ENCODE data around the gene RPS8.

Gene RPS8

DNA sequence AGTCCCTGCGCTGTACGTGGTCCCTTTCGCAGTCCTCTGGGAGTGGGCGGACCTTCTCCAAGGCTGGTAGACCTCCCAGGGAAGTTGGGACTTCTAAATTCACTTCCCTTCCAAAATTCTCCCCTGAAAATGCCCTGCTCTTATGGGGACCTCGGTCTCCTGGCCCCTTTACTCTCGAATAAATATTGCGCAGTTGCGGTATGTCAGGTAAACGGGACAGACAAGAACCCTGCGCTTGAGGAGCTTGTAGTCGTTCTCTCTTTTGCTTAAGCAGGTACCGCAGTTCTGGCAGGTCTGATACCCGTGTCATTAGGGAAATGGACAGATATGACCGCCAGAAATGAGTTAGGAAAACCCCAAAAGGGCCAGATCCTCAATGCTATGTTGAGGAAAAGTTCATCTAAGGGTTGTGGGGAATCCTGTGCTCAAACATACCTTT, 35.1 kb upstream of the RPS8 start:
- H3K4me1 ChIP-seq (ENCODE audit: low read length), result peaks cover 6% of the 10 kb centered on the region; the same call in 1 of the 2 replicates
- no peak for TF ChIP-seq EZH2phosphoT487 (IDR thresholded peaks at IDR 0.05; ENCODE audit: low read length)
- TF ChIP-seq, protein P1, sequence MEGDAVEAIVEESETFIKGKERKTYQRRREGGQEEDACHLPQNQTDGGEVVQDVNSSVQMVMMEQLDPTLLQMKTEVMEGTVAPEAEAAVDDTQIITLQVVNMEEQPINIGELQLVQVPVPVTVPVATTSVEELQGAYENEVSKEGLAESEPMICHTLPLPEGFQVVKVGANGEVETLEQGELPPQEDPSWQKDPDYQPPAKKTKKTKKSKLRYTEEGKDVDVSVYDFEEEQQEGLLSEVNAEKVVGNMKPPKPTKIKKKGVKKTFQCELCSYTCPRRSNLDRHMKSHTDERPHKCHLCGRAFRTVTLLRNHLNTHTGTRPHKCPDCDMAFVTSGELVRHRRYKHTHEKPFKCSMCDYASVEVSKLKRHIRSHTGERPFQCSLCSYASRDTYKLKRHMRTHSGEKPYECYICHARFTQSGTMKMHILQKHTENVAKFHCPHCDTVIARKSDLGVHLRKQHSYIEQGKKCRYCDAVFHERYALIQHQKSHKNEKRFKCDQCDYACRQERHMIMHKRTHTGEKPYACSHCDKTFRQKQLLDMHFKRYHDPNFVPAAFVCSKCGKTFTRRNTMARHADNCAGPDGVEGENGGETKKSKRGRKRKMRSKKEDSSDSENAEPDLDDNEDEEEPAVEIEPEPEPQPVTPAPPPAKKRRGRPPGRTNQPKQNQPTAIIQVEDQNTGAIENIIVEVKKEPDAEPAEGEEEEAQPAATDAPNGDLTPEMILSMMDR (IDR thresholded peaks at IDR 0.05; ENCODE audit: low read length), result no peak
- TF ChIP-seq EZH2 (optimal IDR thresholded peaks at IDR 0.05; ENCODE audit: low read depth, low read length), result no peak
- H3K79me2 ChIP-seq (ENCODE audit: low read length), result peaks cover 46% of the 10 kb centered on the region

DNA sequence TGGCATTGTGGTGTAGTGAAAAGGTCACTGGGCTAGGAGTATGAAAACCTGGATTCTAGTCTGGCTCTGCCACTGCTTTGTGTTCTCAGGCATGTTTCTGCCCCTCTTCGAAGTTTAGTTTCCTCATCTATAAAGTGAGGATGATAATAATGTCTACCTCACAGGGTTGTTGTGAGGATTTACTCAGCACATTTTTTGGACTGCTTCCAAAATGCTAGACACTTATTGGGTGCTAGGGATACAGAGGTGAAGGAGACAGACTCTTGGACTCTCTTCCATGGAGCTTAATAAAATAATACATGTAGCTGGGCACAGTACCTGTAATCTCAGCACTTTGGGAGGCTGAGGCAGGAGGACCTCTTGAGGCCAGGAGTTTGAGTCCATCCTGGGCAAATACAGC, 32.1 kb upstream of the RPS8 start:
- Histone ChIP-seq H3K79me2 (ENCODE audit: low read length) (peaks cover 67% of the 10 kb centered on the region), H3K9me2 (replicated peaks; ENCODE audit: insufficient read depth, low read length) (no peaks in the 10 kb centered on the region), H3K4me3 (ENCODE audit: low read length) (no peak overlapping the region), H3F3A (ENCODE audit: insufficient read depth, low read length) (0 out of 2 replicates have a peak, but pooled peaks cover 7% of the 10 kb centered on the region), H3K27me3 (replicated peaks; ENCODE audit: insufficient read depth, low read length) (no peaks in the 10 kb centered on the region), H3K4me1 (ENCODE audit: low read length) (peaks cover 6% of the 10 kb centered on the region; the same call in 1 of the 2 replicates), H2AFZ (ENCODE audit: low read length) (no peak overlapping the region), H4K20me1 (ENCODE audit: insufficient read depth, low read length) (no peaks in the 10 kb centered on the region), H3K36me3 (replicated peaks; ENCODE audit: insufficient read depth, low read length) (peaks cover 7% of the 10 kb centered on the region), H3K4me2 (ENCODE audit: low read depth, low read length) (no peak overlapping the region), H3K9ac (ENCODE audit: low read length) (no peak overlapping the region), H3K27ac (ENCODE audit: low read length) (no peak overlapping the region), H3K9me3 (replicated peaks; ENCODE audit: insufficient read depth, low read length) (no peaks in the 10 kb centered on the region)
- DNase-seq, result no peak
- TF ChIP-seq EZH2 (optimal IDR thresholded peaks at IDR 0.05; ENCODE audit: low read depth, low read length), result no peak
- TF ChIP-seq, protein P1 (IDR thresholded peaks at IDR 0.05; ENCODE audit: low read length), result no peak
- TF ChIP-seq EZH2phosphoT487 (IDR thresholded peaks at IDR 0.05; ENCODE audit: low read length), result no peak

More for the DNA sequence above, 35.1 kb upstream of the RPS8 start:
- peak; percentile 23 for DNase-seq
- Histone ChIP-seq H3K9me2 (replicated peaks; ENCODE audit: insufficient read depth, low read length) (no peaks in the 10 kb centered on the region), H3K4me2 (ENCODE audit: low read depth, low read length) (peak overlapping the region; percentile 63), H3K27me3 (replicated peaks; ENCODE audit: insufficient read depth, low read length) (no peaks in the 10 kb centered on the region), H2AFZ (ENCODE audit: low read length) (peak overlapping the region; percentile 83), H3K9ac (ENCODE audit: low read length) (peak overlapping the region; percentile 84), H3F3A (ENCODE audit: insufficient read depth, low read length) (0 out of 2 replicates have a peak, but pooled peaks cover 7% of the 10 kb centered on the region), H3K4me3 (ENCODE audit: low read length) (peak overlapping the region; percentile 89), H4K20me1 (ENCODE audit: insufficient read depth, low read length) (no peaks in the 10 kb centered on the region), H3K9me3 (replicated peaks; ENCODE audit: insufficient read depth, low read length) (no peaks in the 10 kb centered on the region), H3K27ac (ENCODE audit: low read length) (peak overlapping the region; percentile 56), H3K36me3 (replicated peaks; ENCODE audit: insufficient read depth, low read length) (no peaks in the 10 kb centered on the region; the same call in 1 of the 2 replicates)

DNA sequence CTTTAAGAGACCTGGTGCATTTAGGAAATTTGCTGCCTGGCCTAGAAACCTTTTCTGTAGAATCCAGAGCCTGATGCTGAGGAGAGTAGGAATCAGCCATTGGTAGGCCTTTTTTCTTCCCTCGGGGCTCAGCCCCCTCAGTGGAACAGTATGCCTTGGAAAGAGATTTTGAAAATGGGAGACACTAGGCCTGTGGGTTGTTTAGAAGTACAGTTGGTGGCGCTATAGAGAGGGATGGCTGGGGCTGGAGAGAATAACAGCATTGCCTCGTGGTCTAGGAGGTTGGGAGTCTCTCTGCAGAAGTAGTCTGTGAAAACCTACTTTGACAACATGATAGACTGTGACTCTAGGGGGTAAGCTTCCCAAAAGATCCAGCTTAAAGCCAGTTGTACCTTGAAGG, 27.5 kb upstream of the RPS8 start:
- H2AFZ ChIP-seq (ENCODE audit: low read length), result no peak overlapping the region
- H3K4me1 ChIP-seq (ENCODE audit: low read length), result no peaks in the 10 kb centered on the region
- H3K4me2 ChIP-seq (ENCODE audit: low read depth, low read length), result no peak overlapping the region
- no peak for TF ChIP-seq EZH2phosphoT487 (IDR thresholded peaks at IDR 0.05; ENCODE audit: low read length)
- TF ChIP-seq, protein P1 (IDR thresholded peaks at IDR 0.05; ENCODE audit: low read length), result peak; percentile 9; the same call in 1 of the 2 replicates
- DNase-seq, result no peak
- H3K4me3 ChIP-seq (ENCODE audit: low read length), result no peak overlapping the region
- H3K36me3 ChIP-seq (replicated peaks; ENCODE audit: insufficient read depth, low read length), result peaks cover 20% of the 10 kb centered on the region
- H3K9ac ChIP-seq (ENCODE audit: low read length), result no peak overlapping the region
- H3K27me3 ChIP-seq (replicated peaks; ENCODE audit: insufficient read depth, low read length), result no peaks in the 10 kb centered on the region
- H3K79me2 ChIP-seq (ENCODE audit: low read length), result peaks cover 52% of the 10 kb centered on the region
- peaks cover 13% of the 10 kb centered on the region; the same call in 1 of the 2 replicates for H3F3A ChIP-seq (ENCODE audit: insufficient read depth, low read length)
- no peaks in the 10 kb centered on the region for H3K9me3 ChIP-seq (replicated peaks; ENCODE audit: insufficient read depth, low read length)
- no peaks in the 10 kb centered on the region for H3K9me2 ChIP-seq (replicated peaks; ENCODE audit: insufficient read depth, low read length)
- no peaks in the 10 kb centered on the region for H4K20me1 ChIP-seq (ENCODE audit: insufficient read depth, low read length)
- H3K27ac ChIP-seq (ENCODE audit: low read length), result no peak overlapping the region

All from MM.1S (cell line).